Measurements from ENCODE around the gene SERPINH1. TPM values are rescaled to one million over a fixed set of nuclear protein-coding genes. Genes with fewer than 3 reads are reported as not detected.
A peak's percentile ranks its signal among the peaks of the same experiment; 100 is the strongest.

Gene SERPINH1
- total and polyA plus RNA-seq, 7 donors = 11.6 to 43.3 (median 28.8) TPM

DNA sequence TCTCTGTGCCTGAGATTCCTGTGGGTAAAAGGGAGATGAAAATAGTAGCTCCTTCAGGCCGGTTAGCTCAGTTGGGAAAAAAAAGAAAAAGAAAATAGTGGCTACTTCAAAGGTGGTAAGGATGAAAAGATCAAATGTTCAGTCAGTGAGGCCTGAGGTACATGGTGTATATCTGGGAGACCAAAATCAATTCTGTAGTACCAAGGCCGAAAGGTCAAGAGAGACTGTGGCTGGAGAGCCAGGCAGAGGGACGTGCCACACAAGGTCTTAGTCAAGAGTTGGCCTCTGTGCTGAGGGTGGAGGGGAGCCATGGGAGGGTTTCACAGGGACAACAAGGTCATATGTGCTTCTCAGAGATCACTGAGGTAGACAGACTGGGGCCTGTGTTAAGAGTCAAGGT lies 31.5 kb upstream of the SERPINH1 start:
- DNase-seq = no peak
- no peak overlapping the region for H3K4me3 ChIP-seq
- H3K9me3 ChIP-seq = no peaks in the 10 kb centered on the region
- no peaks in the 10 kb centered on the region for H3K36me3 ChIP-seq (ENCODE audit: insufficient read depth in 1 of 2, low read depth in 1 of 2)
- no peaks in the 10 kb centered on the region for H3K4me1 ChIP-seq
- H3K27me3 ChIP-seq (ENCODE audit: insufficient read depth in 3 of 3, low read length in 2 of 3) = no peaks in the 10 kb centered on the region
- no peak overlapping the region for H3K27ac ChIP-seq
- TF ChIP-seq, protein P1, sequence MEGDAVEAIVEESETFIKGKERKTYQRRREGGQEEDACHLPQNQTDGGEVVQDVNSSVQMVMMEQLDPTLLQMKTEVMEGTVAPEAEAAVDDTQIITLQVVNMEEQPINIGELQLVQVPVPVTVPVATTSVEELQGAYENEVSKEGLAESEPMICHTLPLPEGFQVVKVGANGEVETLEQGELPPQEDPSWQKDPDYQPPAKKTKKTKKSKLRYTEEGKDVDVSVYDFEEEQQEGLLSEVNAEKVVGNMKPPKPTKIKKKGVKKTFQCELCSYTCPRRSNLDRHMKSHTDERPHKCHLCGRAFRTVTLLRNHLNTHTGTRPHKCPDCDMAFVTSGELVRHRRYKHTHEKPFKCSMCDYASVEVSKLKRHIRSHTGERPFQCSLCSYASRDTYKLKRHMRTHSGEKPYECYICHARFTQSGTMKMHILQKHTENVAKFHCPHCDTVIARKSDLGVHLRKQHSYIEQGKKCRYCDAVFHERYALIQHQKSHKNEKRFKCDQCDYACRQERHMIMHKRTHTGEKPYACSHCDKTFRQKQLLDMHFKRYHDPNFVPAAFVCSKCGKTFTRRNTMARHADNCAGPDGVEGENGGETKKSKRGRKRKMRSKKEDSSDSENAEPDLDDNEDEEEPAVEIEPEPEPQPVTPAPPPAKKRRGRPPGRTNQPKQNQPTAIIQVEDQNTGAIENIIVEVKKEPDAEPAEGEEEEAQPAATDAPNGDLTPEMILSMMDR (IDR thresholded peaks at IDR 0.05) = no peak
- WGBS, 3 donors = 74 to 93% (median 86%) methylated on average over 3 of the region's 3 CpGs
- intact Hi-C loops (cut with DNase I) = loop anchor here in 1 of 2 donors (2.0 kb wide), 1 partner anchor 142 kb away; no protein-coding TSS in a partner anchor
- ATAC-seq = no peak

DNA sequence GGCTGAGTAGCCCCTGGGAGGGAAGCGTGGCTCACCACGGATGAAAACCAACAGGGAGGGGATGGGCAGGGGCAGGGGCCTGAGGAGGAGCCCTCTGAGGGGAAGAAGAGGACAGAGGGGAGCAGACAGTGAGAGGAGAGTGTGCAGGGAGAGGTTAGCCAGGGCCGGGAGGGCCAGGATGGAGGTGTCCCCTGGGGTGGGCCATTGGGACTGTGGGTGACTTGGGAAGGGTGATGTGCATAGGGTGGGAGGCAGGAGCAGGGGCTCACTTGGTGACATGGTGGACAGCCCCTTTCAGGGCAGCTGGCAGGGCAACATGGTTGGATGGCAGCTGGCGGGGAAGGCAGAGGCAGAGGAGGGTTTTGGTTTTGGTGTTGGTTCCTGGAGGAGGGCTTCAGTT lies 30.7 kb upstream of the SERPINH1 start:
- intact Hi-C loops (cut with DNase I) = loop anchor here in 1 of 2 donors (2.0 kb wide), 1 partner anchor 143 kb away; no protein-coding TSS in a partner anchor
- Histone ChIP-seq H3K9me3 (no peaks in the 10 kb centered on the region), H3K4me1 (no peaks in the 10 kb centered on the region), H3K27me3 (ENCODE audit: insufficient read depth in 3 of 3, low read length in 2 of 3) (no peaks in the 10 kb centered on the region), H3K4me3 (no peak overlapping the region), H3K27ac (no peak overlapping the region), H3K36me3 (ENCODE audit: insufficient read depth in 1 of 2, low read depth in 1 of 2) (no peaks in the 10 kb centered on the region)
- DNase-seq (no peak), ATAC-seq (no peak)
- WGBS, 3 donors = 66 to 79% (median 76%) methylated on average over 4 of the region's 4 CpGs
- TF ChIP-seq, protein P1 (IDR thresholded peaks at IDR 0.05) = no peak

DNA sequence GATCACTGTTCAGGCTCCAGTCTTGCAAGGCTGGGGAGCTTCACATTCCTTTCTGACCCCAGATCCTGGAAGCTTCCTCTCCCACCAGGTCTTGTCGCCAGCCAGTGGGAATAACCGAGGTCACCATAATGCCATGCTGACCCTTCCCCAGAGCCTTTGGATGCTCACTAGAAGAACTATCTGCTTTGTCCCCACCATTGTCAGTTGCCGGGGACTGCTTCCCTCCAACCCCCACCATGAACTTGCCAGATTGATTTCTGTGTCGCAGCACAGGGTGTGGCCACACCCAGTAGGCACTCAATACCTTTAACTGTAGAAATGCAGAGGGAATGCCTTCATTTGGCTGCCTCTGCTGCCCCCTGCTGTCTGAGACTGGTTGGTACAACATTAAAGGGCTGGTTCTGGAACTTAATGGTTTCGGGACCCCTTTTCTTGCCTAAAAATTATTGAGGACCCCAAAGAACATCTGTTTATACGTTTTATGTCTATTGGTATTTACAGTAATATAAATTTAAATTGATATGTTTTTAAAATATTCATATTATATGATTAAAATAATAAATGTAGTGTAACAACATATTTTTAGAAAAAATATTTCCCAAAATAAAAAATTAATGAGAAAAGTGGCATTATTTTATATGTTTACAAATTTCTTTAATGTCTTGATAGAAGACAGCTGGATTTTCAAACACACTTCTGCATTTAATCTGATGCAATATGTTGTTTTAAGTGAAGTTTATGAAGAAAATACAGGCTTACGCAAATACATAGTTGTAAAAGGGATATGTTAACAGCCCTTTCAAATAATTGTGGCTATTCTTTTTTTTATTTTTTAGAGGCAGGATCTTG lies 29.6 kb upstream of the SERPINH1 start:
- H3K4me1 ChIP-seq = no peaks in the 10 kb centered on the region
- TF ChIP-seq, protein P1 (IDR thresholded peaks at IDR 0.05) = peak; percentile 96
- no peaks in the 10 kb centered on the region for H3K36me3 ChIP-seq (ENCODE audit: insufficient read depth in 1 of 2, low read depth in 1 of 2)
- WGBS, 3 donors = 42 to 43% (median 42%) methylated on average over 7 of the region's 7 CpGs
- DNase-seq (peak; percentile 63 to 74), ATAC-seq (peak; percentile 75 to 92 (median 90))
- H3K27me3 ChIP-seq (ENCODE audit: insufficient read depth in 3 of 3, low read length in 2 of 3) = no peaks in the 10 kb centered on the region
- intact Hi-C loops (cut with DNase I) = loop anchor here (1.0 kb wide), 2 partner anchors 87 to 88 kb away; no protein-coding TSS in a partner anchor
- H3K4me3 ChIP-seq = no peak overlapping the region
- H3K9me3 ChIP-seq = no peaks in the 10 kb centered on the region
- H3K27ac ChIP-seq = no peak overlapping the region

DNA sequence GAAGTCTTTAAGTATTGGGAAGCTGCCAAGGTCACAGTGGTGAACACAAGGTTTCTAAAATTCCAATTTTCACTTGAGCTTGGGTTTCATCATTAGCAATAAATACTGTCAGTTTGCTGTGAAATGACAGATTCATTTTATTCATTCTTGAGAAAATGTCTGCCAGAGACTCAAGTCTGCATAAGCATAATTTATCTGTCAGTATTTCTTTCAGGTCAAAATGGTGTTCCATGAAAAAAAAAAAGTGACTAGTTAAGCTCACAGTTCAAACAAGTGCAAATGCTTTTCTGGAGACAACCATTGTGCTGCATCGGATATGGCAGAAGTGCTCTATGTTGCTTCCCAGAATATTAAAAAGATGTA lies 28.2 kb upstream of the SERPINH1 start:
- Histone ChIP-seq H3K9me3 (no peaks in the 10 kb centered on the region), H3K27ac (no peak overlapping the region), H3K36me3 (ENCODE audit: insufficient read depth in 1 of 2, low read depth in 1 of 2) (no peaks in the 10 kb centered on the region), H3K4me1 (no peaks in the 10 kb centered on the region), H3K27me3 (ENCODE audit: insufficient read depth in 3 of 3, low read length in 2 of 3) (no peaks in the 10 kb centered on the region), H3K4me3 (no peak overlapping the region)
- ATAC-seq = no peak
- TF ChIP-seq, protein P1 (IDR thresholded peaks at IDR 0.05) = no peak
- intact Hi-C loops (cut with DNase I) = loop anchor here in 1 of 2 donors (2.0 kb wide), 1 partner anchor 145 kb away; no protein-coding TSS in a partner anchor
- WGBS, 3 donors = 85 to 94% (median 90%) methylated on average over 1 of the region's 1 CpG
- DNase-seq = no peak

All from psoas muscle (tissue), 8 donors.